Body of pancreas (tissue), 4 donors: ENCODE measurements around the gene TMEM144.

ENCODE experiments used
- POLR2A ChIP-seq, 3 donors: fragments of 450-650 bp; IDR thresholded peaks; one replicate each; pipeline ENCODE4 v1.6.1; 2016; ENCODE audit warnings: antibody characterized with exemption in 3 of 3, mild to moderate bottlenecking in 2 of 3
- TF ChIP-seq, protein P1 (sequence below), 7 experiments: fragments of 450-650 bp in 4 of 7; fragments of 200-600 bp in 3 of 7; sonication (generic) in 3 of 7; IDR thresholded peaks; one replicate each; pipeline ENCODE4 v1.5.1; 2016 to 2019; ENCODE audit warnings: antibody characterized with exemption in 7 of 7

- TF ChIP-seq, protein P1, sequence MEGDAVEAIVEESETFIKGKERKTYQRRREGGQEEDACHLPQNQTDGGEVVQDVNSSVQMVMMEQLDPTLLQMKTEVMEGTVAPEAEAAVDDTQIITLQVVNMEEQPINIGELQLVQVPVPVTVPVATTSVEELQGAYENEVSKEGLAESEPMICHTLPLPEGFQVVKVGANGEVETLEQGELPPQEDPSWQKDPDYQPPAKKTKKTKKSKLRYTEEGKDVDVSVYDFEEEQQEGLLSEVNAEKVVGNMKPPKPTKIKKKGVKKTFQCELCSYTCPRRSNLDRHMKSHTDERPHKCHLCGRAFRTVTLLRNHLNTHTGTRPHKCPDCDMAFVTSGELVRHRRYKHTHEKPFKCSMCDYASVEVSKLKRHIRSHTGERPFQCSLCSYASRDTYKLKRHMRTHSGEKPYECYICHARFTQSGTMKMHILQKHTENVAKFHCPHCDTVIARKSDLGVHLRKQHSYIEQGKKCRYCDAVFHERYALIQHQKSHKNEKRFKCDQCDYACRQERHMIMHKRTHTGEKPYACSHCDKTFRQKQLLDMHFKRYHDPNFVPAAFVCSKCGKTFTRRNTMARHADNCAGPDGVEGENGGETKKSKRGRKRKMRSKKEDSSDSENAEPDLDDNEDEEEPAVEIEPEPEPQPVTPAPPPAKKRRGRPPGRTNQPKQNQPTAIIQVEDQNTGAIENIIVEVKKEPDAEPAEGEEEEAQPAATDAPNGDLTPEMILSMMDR (IDR thresholded peaks at IDR 0.05) = no peak
- no peak for TF ChIP-seq POLR2A (IDR thresholded peaks at IDR 0.05)
These were observed 40.0 kb downstream of the TMEM144 start for GRCh38 chr4:158250321-158250720.
